Prostate gland (tissue), 2 donors: ENCODE measurements around the gene PRAME.
"Not testable (repeated sequence)": the region's sequence is repeated elsewhere in the genome, so short reads cannot be mapped to it uniquely, and the experiment has no call there.

Source experiments
- CTCF ChIP-seq, 4 experiments: fragments of 200-600 bp in 2 of 4; fragments of 450-650 bp in 2 of 4; sonication (generic) in 2 of 4; IDR thresholded peaks; 1 replicate in 3 of 4; 2 replicates in 1 of 4; pipeline ENCODE4 v1.5.1; 2016 to 2019; ENCODE audit warnings: antibody characterized with exemption in 4 of 4, mild to moderate bottlenecking in 2 of 4, moderate library complexity in 2 of 4
- POLR2A ChIP-seq: fragments of 450-650 bp; IDR thresholded peaks from one replicate; pipeline ENCODE4 v1.6.1; 2016; ENCODE audit warnings: antibody characterized with exemption, mild to moderate bottlenecking

DNA sequence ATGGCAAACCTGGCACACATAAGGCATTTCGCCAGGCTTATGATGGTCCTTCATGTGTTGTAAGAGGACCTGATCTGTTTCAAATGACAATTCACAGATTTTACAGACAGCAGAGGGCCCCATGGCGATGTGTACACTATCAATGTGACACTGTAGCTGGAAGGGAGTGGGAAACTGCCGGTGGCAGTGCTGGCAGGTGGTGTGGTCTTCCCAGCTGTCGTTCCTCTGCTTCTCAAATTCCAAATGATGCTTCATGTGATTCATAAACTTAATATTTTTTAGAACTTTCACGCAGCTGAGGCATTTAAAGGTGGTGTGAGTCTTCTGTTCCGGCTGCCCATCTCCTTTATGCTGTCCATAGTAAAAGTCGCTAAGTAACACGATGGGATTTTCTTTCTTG is 44.6 kb downstream of the PRAME start:
- not testable (repeated sequence) for TF ChIP-seq CTCF (IDR thresholded peaks at IDR 0.05); POLR2A
